Breast epithelium (tissue), 4 donors: ENCODE data around the gene GPC5. TPM values are rescaled to one million over a fixed set of nuclear protein-coding genes. Genes with fewer than 3 reads are reported as not detected.

Experiments
- DNase-seq, 2 donors: peaks; one replicate each; pipeline ENCODE4 v3.0.0-alpha.2; 2019; ENCODE audit warnings: low spot score in 2 of 2
- H3K27ac ChIP-seq, 2 donors: fragments of 200-600 bp; sonication (generic) in 1 of 2; one replicate each; pipeline ENCODE4 v1.5.1; 2016 to 2019; ENCODE audit warnings: mild to moderate bottlenecking in 1 of 2
- H3K27me3 ChIP-seq, 2 donors: fragments of 200-600 bp; sonication (generic) in 1 of 2; one replicate each; pipeline versions ENCODE4 v1.5.1 to v1.6.0; 2017 to 2019; ENCODE audit warnings: control low read depth in 1 of 2, mild to moderate bottlenecking in 1 of 2
- H3K36me3 ChIP-seq: fragments of 200-600 bp; one replicate; pipeline ENCODE4 v1.5.1; 2019
- H3K4me1 ChIP-seq, 2 donors: fragments of 200-600 bp; sonication (generic); one replicate each; pipeline ENCODE4 v1.5.1; 2016 to 2019; ENCODE audit warnings: control low read depth in 1 of 2
- H3K4me3 ChIP-seq, 3 donors: fragments of 200-600 bp; sonication (generic); 1 replicate in 2 of 3; 2 replicates in 1 of 3; pipeline ENCODE4 v1.5.1; 2016 to 2019; ENCODE audit warnings: mild to moderate bottlenecking in 3 of 3, moderate library complexity in 2 of 3
- H3K9me3 ChIP-seq, 2 donors: fragments of 200-600 bp; sonication (generic) in 1 of 2; one replicate each; pipeline ENCODE4 v1.5.1; 2016 to 2019; ENCODE audit warnings: control low read depth in 1 of 2
- CTCF ChIP-seq, 3 donors: fragments of 450-650 bp; IDR thresholded peaks; one replicate each; pipeline ENCODE4 v1.5.1; 2016 to 2017; ENCODE audit warnings: antibody characterized with exemption in 3 of 3, mild to moderate bottlenecking in 3 of 3, moderate library complexity in 3 of 3
- POLR2A ChIP-seq: fragments of 450-650 bp; IDR thresholded peaks from one replicate; pipeline ENCODE4 v1.6.1; 2016; ENCODE audit warnings: antibody characterized with exemption, mild to moderate bottlenecking, moderate library complexity
- POLR2AphosphoS5 ChIP-seq, 3 donors: sonication (generic); formaldehyde crosslinking; IDR thresholded peaks; one replicate each; pipeline ENCODE4 v1.6.1; 2017; ENCODE audit warnings: antibody characterized with exemption in 3 of 3
- intact Hi-C: fragments of 100-400 bp; cut with DNase I; formaldehyde crosslinking; loops from one replicate; pipeline ENCODE4 v1.15.1; 2023; ENCODE audit warnings: low total_unique reads
- total RNA-seq, 3 donors: library from RNA; depleted of rRNA; stranded (reverse); fragments of >200 nt; gene quantifications; one replicate each; pipeline ENCODE4 v1.1.0, GENCODE V29; 2016

GPC5 gene
- total RNA-seq, 3 donors from 2014 or later, result 0.88 to 0.98 TPM; not detected in 1

GRCh38 chr13:92460479-92460878 lies 1062.1 kb downstream of the GPC5 start:
- no peaks in the 10 kb centered on the region for H3K27me3 ChIP-seq
- H3K4me3 ChIP-seq, result no peak overlapping the region
- intact Hi-C loops, result no loop called here
- DNase-seq, result no peak
- H3K9me3 ChIP-seq, result no peaks in the 10 kb centered on the region
- no peaks in the 10 kb centered on the region for H3K36me3 ChIP-seq
- H3K27ac ChIP-seq, result no peak overlapping the region
- no peaks in the 10 kb centered on the region for H3K4me1 ChIP-seq
- TF ChIP-seq POLR2AphosphoS5 (IDR thresholded peaks at IDR 0.05) (no peak), CTCF (IDR thresholded peaks at IDR 0.05) (no peak), POLR2A (no peak)

GRCh38 chr13:92461402-92461801 lies 1063.0 kb downstream of the GPC5 start:
- no peak for DNase-seq
- Histone ChIP-seq H3K4me1 (no peaks in the 10 kb centered on the region), H3K9me3 (no peaks in the 10 kb centered on the region), H3K4me3 (no peak overlapping the region), H3K27ac (no peak overlapping the region), H3K36me3 (no peaks in the 10 kb centered on the region), H3K27me3 (no peaks in the 10 kb centered on the region)
- intact Hi-C loops, result no loop called here
- no peak for TF ChIP-seq CTCF (IDR thresholded peaks at IDR 0.05)
- no peak for TF ChIP-seq POLR2A
- no peak for TF ChIP-seq POLR2AphosphoS5 (IDR thresholded peaks at IDR 0.05)

- TF ChIP-seq CTCF (IDR thresholded peaks at IDR 0.05) (no peak), POLR2AphosphoS5 (IDR thresholded peaks at IDR 0.05) (no peak), POLR2A (no peak)
- H3K9me3 ChIP-seq, result no peaks in the 10 kb centered on the region
- no peaks in the 10 kb centered on the region for H3K27me3 ChIP-seq
- H3K4me1 ChIP-seq, result no peaks in the 10 kb centered on the region
- intact Hi-C loops, result no loop called here
- DNase-seq, result no peak
- no peaks in the 10 kb centered on the region for H3K36me3 ChIP-seq
- H3K4me3 ChIP-seq, result no peak overlapping the region
- H3K27ac ChIP-seq, result no peak overlapping the region
These were observed 1063.4 kb downstream of the GPC5 start for GRCh38 chr13:92461831-92462230.

- intact Hi-C loops, result no loop called here
- no peak for DNase-seq
- Histone ChIP-seq H3K9me3 (no peaks in the 10 kb centered on the region), H3K4me3 (no peak overlapping the region), H3K27ac (no peak overlapping the region), H3K4me1 (no peaks in the 10 kb centered on the region), H3K36me3 (no peaks in the 10 kb centered on the region), H3K27me3 (no peaks in the 10 kb centered on the region)
- TF ChIP-seq POLR2A (no peak), POLR2AphosphoS5 (IDR thresholded peaks at IDR 0.05) (no peak), CTCF (IDR thresholded peaks at IDR 0.05) (no peak)
These were observed 1064.7 kb downstream of the GPC5 start for GRCh38 chr13:92463134-92463533.

GRCh38 chr13:92473765-92474475 lies 1075.5 kb downstream of the GPC5 start:
- no peaks in the 10 kb centered on the region for H3K36me3 ChIP-seq

More at GRCh38 chr13:92473765-92474475, 1075.5 kb downstream of the GPC5 start:
- intact Hi-C loops, result no loop called here
- H3K27me3 ChIP-seq, result no peaks in the 10 kb centered on the region
- TF ChIP-seq POLR2AphosphoS5 (IDR thresholded peaks at IDR 0.05), result no peak
- no peak for TF ChIP-seq CTCF (IDR thresholded peaks at IDR 0.05)
- TF ChIP-seq POLR2A, result no peak
- no peak overlapping the region for H3K27ac ChIP-seq
- no peaks in the 10 kb centered on the region for H3K9me3 ChIP-seq
- DNase-seq, result no peak
- no peaks in the 10 kb centered on the region for H3K4me1 ChIP-seq
- no peak overlapping the region for H3K4me3 ChIP-seq
